Bone marrow (tissue), 2 donors: ENCODE data around the gene NUDT5.
"Not testable (repeated sequence)": the region's sequence is repeated elsewhere in the genome, so short reads cannot be mapped to it uniquely, and the experiment has no call there.

Source experiments
- DNase-seq, 2 donors: peaks; one replicate each; lab custom pipeline; 2025; lab: John Stamatoyannopoulos, UW

The NUDT5 gene

GRCh38 chr10:12202226-12202625, 6.5 kb upstream of the NUDT5 start:
- no peak for DNase-seq

GRCh38 chr10:12201543-12201942, 5.9 kb upstream of the NUDT5 start:
- no peak for DNase-seq

DNA sequence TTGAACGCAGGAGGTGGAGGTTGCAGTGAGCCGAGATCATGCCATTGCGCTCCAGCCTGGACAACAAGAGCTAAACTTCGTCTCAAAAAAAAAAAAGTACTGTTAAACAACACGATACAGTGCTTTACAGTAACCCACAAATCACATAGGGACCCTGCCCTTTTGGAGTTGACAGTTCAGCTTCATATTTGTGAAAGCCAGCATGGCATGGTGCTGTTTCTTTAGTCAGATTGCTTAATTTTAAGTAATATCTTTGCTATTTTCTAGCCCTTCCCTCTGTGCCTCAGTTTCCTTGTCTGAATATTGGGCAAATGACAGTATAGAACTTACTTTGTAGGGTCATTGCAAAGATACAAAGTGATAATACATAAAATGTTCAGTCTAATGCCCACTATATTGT, 5.2 kb upstream of the NUDT5 start:
- no peak for DNase-seq

- DNase-seq = no peak
Observed at GRCh38 chr10:12198156-12198555, 2.5 kb upstream of the NUDT5 start.

GRCh38 chr10:12196531-12197211, 980 bp upstream of the NUDT5 start:
- no peak for DNase-seq

GRCh38 chr10:12195281-12195602, 449 bp downstream of the NUDT5 start:
- DNase-seq = no peak

- DNase-seq = no peak
Observed at GRCh38 chr10:12194752-12195271, 879 bp downstream of the NUDT5 start.

DNA sequence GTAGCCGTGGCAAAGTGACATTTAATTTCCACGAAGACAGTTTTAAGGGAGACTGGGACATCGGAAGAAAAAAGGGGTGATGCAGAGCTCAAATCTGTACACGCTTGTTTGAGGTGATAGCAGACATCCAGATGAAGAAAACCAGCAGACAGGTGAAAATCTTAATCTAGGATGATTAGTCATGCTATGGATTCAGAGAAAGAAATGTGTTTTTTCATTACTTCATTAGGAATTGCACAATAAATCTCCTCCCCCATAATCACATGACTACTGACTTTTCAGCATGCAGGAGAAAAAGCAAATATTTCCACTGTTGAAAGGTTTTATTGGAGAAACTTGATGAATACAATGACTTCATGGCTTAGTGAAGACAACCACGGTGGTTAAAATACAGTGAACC, 2.5 kb downstream of the NUDT5 start:
- no peak for DNase-seq

DNA sequence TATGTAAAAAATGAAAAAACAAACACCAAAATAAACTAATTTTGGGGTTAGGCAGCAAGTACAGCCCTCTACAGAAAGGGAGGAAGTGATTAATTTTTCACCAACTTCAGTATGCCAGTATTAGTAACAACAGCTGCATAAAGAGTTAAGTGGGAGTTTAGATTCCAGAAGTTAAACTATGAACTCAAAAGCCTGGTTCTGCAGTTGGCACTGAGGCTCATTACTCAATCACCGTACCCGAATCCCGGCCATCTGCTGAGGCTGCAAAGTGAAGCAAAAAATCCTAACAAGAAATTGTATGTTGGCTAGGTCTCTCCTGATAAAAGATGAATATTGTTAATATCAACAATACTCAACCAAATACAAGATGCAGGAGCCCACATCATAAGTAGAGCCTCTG, 4.0 kb downstream of the NUDT5 start:
- DNase-seq = peak in 1 of 2 donors; percentile 69

GRCh38 chr10:12189426-12189825, 6.3 kb downstream of the NUDT5 start:
- DNase-seq = no peak

DNA sequence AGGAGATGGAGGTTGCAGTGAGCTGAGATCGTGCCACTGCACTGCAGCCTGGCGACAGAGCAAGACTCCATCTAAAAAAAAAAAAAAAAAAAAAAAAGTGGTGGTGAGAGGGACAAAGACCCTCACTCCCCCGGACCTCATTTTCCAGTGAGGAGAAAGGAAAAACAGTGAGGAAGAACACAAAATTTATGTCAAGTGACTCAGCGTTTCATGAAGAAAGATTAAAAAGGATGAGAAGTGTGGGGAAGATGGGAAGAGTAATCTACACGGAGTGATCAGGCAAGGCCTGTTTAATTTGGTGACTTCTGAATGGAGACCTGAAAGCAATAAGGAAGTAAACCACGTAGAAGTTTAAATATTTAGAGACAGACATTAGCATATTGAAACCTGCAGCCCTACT, 7.0 kb downstream of the NUDT5 start:
- no peak for DNase-seq

DNA sequence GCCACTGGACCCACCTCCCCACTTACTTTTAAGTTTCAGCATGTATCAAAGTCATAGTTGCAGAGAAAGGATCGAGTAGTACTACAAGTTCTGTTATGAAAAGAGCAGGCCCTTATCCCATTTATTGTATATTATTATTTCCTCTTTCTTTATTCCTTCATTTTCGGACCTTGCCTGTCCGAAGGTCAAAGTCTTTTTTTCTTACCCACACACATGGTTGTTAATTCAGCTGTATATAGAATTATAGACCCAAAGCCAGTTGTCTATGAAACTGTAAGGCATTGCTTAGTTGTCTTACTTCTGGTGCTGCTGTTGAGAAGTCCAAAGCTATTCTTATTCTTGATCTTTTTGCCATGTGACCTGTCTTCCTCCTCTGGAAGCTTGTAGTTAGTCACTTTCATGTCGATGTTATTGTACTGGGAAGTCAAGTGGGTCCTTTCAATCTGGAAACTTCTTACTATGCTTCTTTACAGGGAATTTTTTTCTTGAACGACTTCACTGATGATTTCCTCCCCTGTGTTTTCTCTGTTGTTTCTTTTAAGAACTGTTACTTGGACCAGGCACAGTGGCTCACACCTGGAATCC, 8.3 kb downstream of the NUDT5 start:
- DNase-seq = no peak

DNA sequence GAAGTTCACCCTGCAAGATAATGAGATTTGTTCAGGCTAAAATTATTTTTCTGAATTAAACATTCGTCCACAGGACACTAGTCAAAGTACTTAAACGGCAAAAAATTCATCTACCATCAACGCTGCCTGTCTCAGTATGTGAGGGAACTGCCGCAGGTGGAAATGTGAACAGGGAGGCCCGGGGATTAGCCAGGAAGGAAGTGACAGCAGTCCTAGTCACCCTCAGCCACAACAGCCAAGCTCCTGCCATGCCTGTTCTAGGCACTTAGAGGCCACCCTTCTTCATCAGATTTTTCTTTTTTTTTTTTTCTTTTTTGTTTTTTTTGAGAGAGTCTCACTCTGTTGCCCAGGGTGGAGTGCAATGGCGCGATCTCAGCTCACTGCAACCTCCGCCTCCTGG, 9.4 kb downstream of the NUDT5 start:
- DNase-seq = peak in 1 of 2 donors; percentile 79

GRCh38 chr10:12184165-12184564, 11.5 kb downstream of the NUDT5 start:
- DNase-seq = no peak

- peak; percentile 33 to 98 for DNase-seq
Observed at GRCh38 chr10:12181065-12181775, 14.5 kb downstream of the NUDT5 start.

GRCh38 chr10:12180221-12180974, 15.3 kb downstream of the NUDT5 start:
- DNase-seq = no peak

DNA sequence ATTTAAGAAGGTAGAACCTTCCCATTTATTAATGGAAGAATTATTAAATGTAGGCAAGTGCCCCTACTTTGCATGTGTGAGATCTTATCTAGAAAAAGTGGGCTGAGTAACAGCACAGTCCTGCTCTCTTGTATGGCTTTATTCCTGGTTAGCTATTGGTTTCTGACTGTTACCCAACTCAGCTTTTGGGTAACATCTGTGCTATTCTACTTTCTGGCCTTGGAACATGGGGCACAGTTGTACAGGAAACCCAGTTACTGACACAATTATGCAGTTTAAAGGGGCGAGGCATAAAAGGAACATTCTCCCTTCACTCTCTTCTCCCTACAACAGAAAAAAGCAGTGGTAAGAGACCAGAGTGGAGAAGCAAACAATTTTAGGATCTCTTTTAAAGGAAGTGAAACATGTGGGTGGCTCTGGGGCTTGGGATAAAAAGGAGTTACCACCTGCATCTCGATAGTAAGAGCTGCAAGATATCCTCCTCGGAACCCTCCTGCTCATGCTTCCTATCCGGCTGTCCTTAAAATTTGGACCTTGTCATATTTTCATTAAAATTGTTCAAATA, 16.0 kb downstream of the NUDT5 start:
- peak in 1 of 2 donors; percentile 51 for DNase-seq

- no peak for DNase-seq
Observed at GRCh38 chr10:12177642-12178041, 18.0 kb downstream of the NUDT5 start.

- DNase-seq = not testable (repeated sequence)
Observed at GRCh38 chr10:12171512-12171911, 24.2 kb downstream of the NUDT5 start.

DNA sequence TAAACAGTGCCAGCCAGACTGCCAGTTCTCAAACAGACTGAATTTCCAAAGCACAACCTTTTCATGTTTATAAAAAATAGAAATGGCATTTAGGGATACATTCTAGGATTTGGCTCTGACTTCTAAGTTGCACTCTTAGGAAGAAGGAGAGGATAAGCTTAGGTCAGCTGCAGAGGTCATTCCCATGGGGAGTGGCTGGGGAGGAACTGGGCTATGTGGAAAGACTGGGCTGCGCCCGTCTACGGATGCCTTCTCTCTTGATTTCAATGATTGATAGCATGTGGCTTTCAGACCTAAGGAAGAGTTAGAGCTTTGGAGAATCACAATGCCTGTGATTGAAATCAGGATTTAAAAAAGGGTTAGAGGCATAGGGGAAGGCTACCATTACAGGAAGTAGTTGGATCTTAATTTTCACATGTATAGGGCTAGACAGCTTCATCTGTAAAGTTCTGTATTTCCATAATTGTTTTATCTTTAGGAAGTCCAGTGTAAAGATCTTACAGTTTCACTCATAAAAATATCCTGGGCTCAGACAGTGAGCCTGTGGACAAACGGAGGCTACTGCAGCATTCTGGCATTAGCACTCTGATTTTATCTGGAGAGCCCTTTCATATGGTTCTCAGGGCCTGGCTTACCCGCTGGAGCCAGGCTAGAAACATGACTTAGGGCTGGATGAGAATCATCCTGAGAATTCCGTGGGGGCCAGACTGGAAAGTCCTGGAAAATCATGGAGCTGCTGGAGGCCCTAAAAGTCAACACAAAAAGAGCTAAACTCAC, 29.5 kb downstream of the NUDT5 start:
- DNase-seq = no peak

DNA sequence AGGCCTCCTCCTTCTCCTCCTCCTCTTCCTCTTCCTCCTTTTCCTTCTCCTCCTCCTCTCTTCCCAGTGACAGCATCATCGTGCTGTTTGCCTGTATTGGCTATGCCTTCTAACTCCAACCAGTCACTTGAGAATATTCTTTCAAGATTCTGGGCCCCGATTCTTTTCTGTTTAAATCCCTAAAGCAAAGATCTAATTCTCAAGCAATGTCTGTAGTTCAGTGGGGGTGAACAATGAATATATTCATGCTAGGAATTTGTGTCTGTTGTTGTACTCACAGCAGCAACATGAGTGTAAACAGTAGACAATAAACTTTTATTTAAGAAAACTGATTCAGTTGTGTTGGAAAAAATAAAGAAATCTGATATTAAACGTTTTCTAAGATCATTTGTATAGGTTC, 30.7 kb downstream of the NUDT5 start:
- no peak for DNase-seq
